ENCODE data around the gene LRCH1. TPM values are rescaled to one million over a fixed set of nuclear protein-coding genes. Genes with fewer than 3 reads are reported as not detected.

Gene LRCH1
- polyA plus RNA-seq, 1 experiment: 8.3 TPM

DNA sequence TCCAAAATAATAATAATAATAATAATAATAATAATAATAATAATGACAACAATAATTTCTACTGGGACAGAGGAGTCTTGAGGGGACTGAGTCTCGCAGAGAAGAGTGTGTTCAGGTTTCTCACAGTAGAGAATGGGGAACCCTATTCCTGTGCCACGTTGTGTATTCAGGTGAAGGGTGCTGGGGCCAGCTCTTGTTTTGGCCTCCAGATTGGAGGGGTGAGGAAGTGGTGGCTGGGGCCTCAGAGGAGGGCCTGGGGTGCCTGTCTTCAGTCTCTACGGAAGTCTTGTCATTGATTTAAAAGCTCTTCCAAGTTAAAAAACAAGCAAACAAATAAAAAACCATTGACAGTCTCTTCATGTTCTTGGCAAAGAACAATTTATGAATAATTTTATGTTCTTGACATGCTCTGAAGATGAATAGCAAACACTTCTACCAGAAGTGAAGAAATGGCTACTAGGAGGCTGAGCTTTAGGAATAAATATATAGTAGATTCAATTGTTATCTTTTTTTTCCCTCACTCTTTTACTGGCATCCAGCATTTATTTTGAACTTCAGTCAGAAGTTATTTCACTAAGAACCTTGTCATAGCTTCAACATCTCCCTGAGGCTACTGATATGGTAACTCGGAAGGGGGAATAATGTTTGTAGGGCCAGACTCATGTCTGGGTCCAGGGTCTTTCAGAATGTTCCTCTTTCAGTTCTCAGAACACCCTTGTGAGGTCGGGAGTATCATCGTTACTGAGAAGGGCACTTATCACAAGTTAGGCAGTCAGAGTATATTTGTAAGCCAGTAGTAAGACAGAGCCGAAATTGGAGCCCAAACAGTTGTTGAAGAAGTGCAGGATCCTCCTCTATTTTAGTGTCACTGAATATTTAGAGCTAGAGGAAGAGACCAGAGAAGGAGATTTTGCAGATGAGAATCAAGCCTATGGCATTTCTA, 13.1 kb downstream of the LRCH1 start:
- H3K36me3 ChIP-seq (ENCODE audit: control insufficient read depth, insufficient read depth, low read length): no peaks in the 10 kb centered on the region
- ChIA-PET CTCF (interaction anchor here (0.6 to 1.1 kb wide), 2 partner anchors 18 to 162 kb away, joined by 3 to 5 read pairs; no protein-coding TSS in a partner anchor), POLR2A (no interaction called here)
- TF ChIP-seq, protein P1, sequence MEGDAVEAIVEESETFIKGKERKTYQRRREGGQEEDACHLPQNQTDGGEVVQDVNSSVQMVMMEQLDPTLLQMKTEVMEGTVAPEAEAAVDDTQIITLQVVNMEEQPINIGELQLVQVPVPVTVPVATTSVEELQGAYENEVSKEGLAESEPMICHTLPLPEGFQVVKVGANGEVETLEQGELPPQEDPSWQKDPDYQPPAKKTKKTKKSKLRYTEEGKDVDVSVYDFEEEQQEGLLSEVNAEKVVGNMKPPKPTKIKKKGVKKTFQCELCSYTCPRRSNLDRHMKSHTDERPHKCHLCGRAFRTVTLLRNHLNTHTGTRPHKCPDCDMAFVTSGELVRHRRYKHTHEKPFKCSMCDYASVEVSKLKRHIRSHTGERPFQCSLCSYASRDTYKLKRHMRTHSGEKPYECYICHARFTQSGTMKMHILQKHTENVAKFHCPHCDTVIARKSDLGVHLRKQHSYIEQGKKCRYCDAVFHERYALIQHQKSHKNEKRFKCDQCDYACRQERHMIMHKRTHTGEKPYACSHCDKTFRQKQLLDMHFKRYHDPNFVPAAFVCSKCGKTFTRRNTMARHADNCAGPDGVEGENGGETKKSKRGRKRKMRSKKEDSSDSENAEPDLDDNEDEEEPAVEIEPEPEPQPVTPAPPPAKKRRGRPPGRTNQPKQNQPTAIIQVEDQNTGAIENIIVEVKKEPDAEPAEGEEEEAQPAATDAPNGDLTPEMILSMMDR (IDR thresholded peaks at IDR 0.05; ENCODE audit: insufficient read depth, low read depth, low read length): no peak
- no peak for DNase-seq (ENCODE audit: low read depth)
- H3K4me3 ChIP-seq (ENCODE audit: low read depth, low read length): no peak overlapping the region
- H3K27me3 ChIP-seq (ENCODE audit: control insufficient read depth, insufficient read depth, low read length): no peaks in the 10 kb centered on the region

DNA sequence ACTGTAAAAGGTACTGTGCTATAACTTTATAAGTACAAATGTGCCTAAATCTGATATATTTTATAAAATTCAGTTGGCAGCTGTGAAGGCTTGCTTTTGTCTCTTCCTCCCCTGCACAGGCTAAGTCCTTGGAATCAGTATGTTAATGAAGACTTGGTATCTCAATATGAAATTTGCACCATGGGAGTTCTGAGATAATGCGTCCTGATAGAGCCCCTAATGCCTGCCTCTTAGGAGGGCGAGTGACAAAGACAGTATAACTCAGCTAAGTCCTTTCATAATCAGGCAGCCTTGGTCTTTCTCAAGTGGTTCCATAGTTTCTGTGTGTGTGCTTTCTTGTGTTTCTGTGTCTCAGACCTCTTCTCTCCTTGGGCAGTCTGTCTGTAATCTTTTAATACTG, 14.7 kb downstream of the LRCH1 start:
- ChIA-PET CTCF (no interaction called here), POLR2A (interaction anchor here (0.7 kb wide), 1 partner anchor 122 kb away, joined by 5 read pairs; no protein-coding TSS in a partner anchor)
- TF ChIP-seq, protein P1 (IDR thresholded peaks at IDR 0.05; ENCODE audit: insufficient read depth, low read depth, low read length): no peak
- Histone ChIP-seq H3K36me3 (ENCODE audit: control insufficient read depth, insufficient read depth, low read length) (no peaks in the 10 kb centered on the region), H3K27me3 (ENCODE audit: control insufficient read depth, insufficient read depth, low read length) (no peaks in the 10 kb centered on the region), H3K4me3 (ENCODE audit: low read depth, low read length) (no peak overlapping the region)
- DNase-seq (ENCODE audit: low read depth): no peak

DNA sequence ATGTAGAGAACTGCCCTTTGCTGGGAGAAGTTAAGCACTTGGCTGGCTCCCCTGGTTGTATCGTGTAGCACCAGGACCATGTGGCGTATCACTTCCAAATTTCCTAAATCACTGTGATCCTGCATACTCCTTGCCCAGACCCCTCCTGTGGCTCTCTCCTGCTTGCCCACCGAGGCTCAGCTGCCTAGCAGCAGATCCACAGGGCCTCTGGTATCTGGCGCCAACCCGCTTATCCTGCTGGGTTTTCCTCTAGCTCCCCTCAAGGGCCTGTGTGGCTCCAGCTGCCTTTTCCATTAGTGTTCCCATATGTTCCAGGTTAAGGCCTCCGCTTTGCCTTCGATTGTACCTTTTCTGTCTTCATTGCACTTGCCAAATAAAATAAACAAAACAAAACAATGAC, 16.5 kb downstream of the LRCH1 start:
- ChIA-PET POLR2A (no interaction called here), CTCF (interaction anchor here (0.8 kb wide), 1 partner anchor 18 kb away, joined by 3 read pairs; no protein-coding TSS in a partner anchor)
- Histone ChIP-seq H3K27me3 (ENCODE audit: control insufficient read depth, insufficient read depth, low read length) (no peaks in the 10 kb centered on the region), H3K36me3 (ENCODE audit: control insufficient read depth, insufficient read depth, low read length) (no peaks in the 10 kb centered on the region), H3K4me3 (ENCODE audit: low read depth, low read length) (no peak overlapping the region)
- no peak for DNase-seq (ENCODE audit: low read depth)
- TF ChIP-seq, protein P1 (IDR thresholded peaks at IDR 0.05; ENCODE audit: insufficient read depth, low read depth, low read length): no peak

DNA sequence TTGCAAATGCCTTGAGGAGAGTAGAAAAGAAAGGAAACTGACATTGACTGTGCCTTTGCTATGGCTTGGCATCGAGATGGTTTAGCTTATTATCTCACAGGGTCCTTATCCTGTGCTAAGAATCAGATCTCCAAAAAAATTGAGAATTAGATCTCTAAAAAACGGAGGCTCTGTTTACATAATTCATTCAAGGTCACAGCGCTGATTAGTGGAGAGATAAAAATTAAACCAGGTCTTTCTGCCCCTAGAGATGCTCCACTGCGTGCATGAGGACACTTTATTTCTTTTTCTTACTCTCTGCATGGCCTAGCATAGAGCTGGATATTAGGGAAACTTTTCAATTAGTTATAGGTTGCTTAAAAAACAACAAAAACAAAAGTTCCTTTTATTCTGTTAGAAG, 17.3 kb downstream of the LRCH1 start:
- DNase-seq (ENCODE audit: low read depth): no peak
- Histone ChIP-seq H3K36me3 (ENCODE audit: control insufficient read depth, insufficient read depth, low read length) (no peaks in the 10 kb centered on the region), H3K27me3 (ENCODE audit: control insufficient read depth, insufficient read depth, low read length) (no peaks in the 10 kb centered on the region), H3K4me3 (ENCODE audit: low read depth, low read length) (no peak overlapping the region)
- TF ChIP-seq, protein P1 (IDR thresholded peaks at IDR 0.05; ENCODE audit: insufficient read depth, low read depth, low read length): no peak
- CTCF ChIA-PET: interaction anchor here (0.8 kb wide), 1 partner anchor 18 kb away, joined by 3 read pairs; no protein-coding TSS in a partner anchor
- POLR2A ChIA-PET: no interaction called here

DNA sequence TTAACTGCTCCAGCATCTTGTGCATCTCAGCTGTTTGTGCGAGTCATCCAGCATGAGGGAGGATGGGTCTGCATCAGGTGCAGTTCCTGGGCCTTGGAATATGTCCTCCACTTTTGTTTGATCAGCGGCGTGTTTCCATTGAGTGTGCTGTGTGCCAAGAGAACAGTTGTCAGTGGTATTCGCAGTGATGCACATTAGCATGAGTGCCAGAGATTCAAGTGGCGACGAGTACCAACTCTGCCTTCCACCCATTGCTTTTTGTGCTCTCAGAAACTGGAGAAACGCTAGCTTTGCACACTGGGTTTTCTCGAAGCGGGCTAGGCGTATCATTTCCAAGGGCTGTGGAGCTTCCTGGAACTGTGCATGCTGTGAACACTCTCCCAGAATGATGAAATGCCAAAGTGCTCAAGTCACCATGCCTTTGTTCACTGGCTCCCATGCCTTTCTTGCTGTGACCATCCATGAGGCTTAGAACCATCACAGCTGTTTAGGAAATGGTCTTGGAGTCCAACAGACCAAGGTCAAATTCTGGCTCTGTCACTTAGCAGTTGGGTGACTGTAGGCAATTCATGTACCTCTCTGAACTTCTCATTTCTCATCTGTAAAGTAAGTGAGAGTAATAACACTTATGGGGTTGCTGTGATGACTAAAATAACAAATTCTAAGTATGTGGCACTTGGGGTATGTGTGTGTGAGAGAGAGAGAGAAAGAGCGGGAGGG, 18.4 kb downstream of the LRCH1 start:
- CTCF ChIA-PET: interaction anchor here (0.6 to 1.4 kb wide), 3 partner anchors 16 to 91 kb away, joined by 3 to 4 read pairs (median 3); no protein-coding TSS in a partner anchor
- TF ChIP-seq, protein P1 (IDR thresholded peaks at IDR 0.05; ENCODE audit: insufficient read depth, low read depth, low read length): no peak
- Histone ChIP-seq H3K36me3 (ENCODE audit: control insufficient read depth, insufficient read depth, low read length) (no peaks in the 10 kb centered on the region), H3K4me3 (ENCODE audit: low read depth, low read length) (no peak overlapping the region), H3K27me3 (ENCODE audit: control insufficient read depth, insufficient read depth, low read length) (no peaks in the 10 kb centered on the region)
- POLR2A ChIA-PET: interaction anchor here (0.6 kb wide), 1 partner anchor 75 kb away, joined by 13 read pairs; no protein-coding TSS in a partner anchor
- DNase-seq (ENCODE audit: low read depth): no peak

Data from BJ (cell line).